Body of pancreas (tissue), 4 donors: Measurements from ENCODE around the gene C11orf86.

Experiments
- POLR2A ChIP-seq, 3 donors: fragments of 450-650 bp; IDR thresholded peaks; one replicate each; pipeline ENCODE4 v1.6.1; 2016; ENCODE audit warnings: antibody characterized with exemption in 3 of 3, mild to moderate bottlenecking in 2 of 3
- TF ChIP-seq, protein P1 (sequence below), 7 experiments: fragments of 450-650 bp in 4 of 7; fragments of 200-600 bp in 3 of 7; sonication (generic) in 3 of 7; IDR thresholded peaks; one replicate each; pipeline ENCODE4 v1.5.1; 2016 to 2019; ENCODE audit warnings: antibody characterized with exemption in 7 of 7

DNA sequence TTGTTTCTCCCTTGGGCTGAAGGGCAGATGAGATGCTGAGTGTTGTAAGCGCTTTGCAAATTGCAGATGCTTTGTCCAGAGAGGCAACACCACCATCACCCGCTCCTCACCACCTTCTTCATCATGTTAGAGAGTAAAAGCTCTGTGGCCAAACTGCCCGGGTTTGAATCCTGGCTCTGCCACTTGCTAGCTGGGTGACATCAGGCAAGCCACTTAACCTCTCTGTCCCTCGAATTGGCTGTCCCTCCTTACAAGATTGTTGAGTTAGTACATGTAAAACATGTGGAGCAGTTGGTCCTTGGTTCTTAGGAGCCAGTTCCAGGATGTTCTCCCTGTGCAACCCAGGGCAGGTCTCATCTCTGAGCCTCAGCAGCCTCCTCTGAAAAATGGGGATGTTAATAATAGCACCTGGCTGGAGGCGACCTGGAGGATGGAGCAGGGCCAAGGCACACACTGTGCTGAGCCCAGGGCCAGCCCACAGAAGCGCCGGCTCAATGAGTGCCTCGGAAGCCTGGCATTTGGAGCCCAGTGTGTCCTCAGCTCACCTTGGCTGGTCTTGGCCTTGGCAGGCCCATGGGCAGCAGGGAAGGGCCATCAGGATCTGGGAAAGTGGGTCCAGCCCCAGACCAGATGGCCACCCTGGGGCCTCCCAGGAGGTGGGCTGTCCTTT lies 10.5 kb downstream of the C11orf86 start:
- TF ChIP-seq, protein P1, sequence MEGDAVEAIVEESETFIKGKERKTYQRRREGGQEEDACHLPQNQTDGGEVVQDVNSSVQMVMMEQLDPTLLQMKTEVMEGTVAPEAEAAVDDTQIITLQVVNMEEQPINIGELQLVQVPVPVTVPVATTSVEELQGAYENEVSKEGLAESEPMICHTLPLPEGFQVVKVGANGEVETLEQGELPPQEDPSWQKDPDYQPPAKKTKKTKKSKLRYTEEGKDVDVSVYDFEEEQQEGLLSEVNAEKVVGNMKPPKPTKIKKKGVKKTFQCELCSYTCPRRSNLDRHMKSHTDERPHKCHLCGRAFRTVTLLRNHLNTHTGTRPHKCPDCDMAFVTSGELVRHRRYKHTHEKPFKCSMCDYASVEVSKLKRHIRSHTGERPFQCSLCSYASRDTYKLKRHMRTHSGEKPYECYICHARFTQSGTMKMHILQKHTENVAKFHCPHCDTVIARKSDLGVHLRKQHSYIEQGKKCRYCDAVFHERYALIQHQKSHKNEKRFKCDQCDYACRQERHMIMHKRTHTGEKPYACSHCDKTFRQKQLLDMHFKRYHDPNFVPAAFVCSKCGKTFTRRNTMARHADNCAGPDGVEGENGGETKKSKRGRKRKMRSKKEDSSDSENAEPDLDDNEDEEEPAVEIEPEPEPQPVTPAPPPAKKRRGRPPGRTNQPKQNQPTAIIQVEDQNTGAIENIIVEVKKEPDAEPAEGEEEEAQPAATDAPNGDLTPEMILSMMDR (IDR thresholded peaks at IDR 0.05) = no peak
- TF ChIP-seq POLR2A (IDR thresholded peaks at IDR 0.05) = no peak
